CD4-positive, alpha-beta T cell (primary cell): ENCODE measurements around the gene DUSP10. TPM values are rescaled to one million over a fixed set of nuclear protein-coding genes. Genes with fewer than 3 reads are reported as not detected.

Experiments used
- ATAC-seq: fragments of 200-7000 bp; cut with Tn5 transposase; one replicate; pipeline ENCODE4 v1.10.0; 2022; ENCODE audit warnings: mild to moderate bottlenecking; ENCODE audit not compliant: poor library complexity
- CTCF ChIA-PET: fragments of 350-600 bp; sonication (Branson Sonifier 250); formaldehyde crosslinking; loops from one replicate; lab custom pipeline; 2021; ENCODE audit warnings: antibody characterized with exemption, inconsistent platforms; lab: Charles Lee
- POLR2A ChIA-PET: fragments of 350-600 bp; sonication (Branson Sonifier 250); formaldehyde crosslinking; loops from one replicate; lab custom pipeline; 2021; ENCODE audit warnings: antibody characterized with exemption, inconsistent platforms; lab: Charles Lee
- DNase-seq, 14 experiments: peaks; one replicate each; pipeline ENCODE4 v3.0.0-alpha.2; 2013 to 2020; ENCODE audit warnings: mixed read lengths in 2 of 14
- H3K27ac ChIP-seq, 2 donors: one replicate each; pipeline versions ENCODE4 v1.5.1 to v1.7.0; 2013; ENCODE audit warnings: low read length in 2 of 2, low read depth in 1 of 2, mild to moderate bottlenecking in 1 of 2
- H3K27me3 ChIP-seq, 2 experiments: 1 replicate in 1 of 2; 2 replicates in 1 of 2; pipeline versions ENCODE4 v1.6.1 to v1.7.0; 2013; ENCODE audit warnings: low read length in 2 of 2, control low read depth in 1 of 2, mild to moderate bottlenecking in 1 of 2, moderate library complexity in 1 of 2; ENCODE audit not compliant: insufficient read depth in 2 of 2, control insufficient read depth in 1 of 2
- H3K36me3 ChIP-seq: one replicate; pipeline ENCODE4 v1.6.1; 2013; ENCODE audit warnings: low read length, control low read depth; ENCODE audit not compliant: insufficient read depth
- H3K4me1 ChIP-seq: one replicate; pipeline ENCODE4 v1.6.1; 2013; ENCODE audit warnings: low read length, control low read depth; ENCODE audit not compliant: insufficient read depth
- H3K4me3 ChIP-seq: one replicate; pipeline ENCODE4 v1.5.1; 2013; ENCODE audit warnings: mild to moderate bottlenecking, low read length, moderate library complexity
- H3K9me3 ChIP-seq, 2 experiments: 1 replicate in 1 of 2; 2 replicates in 1 of 2; pipeline versions ENCODE4 v1.6.1 to v1.7.0; 2013; ENCODE audit warnings: low read length in 2 of 2, mild to moderate bottlenecking in 2 of 2, control low read depth in 1 of 2, moderate library complexity in 1 of 2; ENCODE audit not compliant: control insufficient read depth in 1 of 2, insufficient read depth in 1 of 2
- H3K27ac Mint-ChIP-seq: one replicate; pipeline ENCODE4 v1.8.0; 2020; ENCODE audit warnings: mixed read lengths
- H3K27me3 Mint-ChIP-seq: one replicate; pipeline ENCODE4 v1.8.0; 2021; ENCODE audit warnings: mixed read lengths
- H3K36me3 Mint-ChIP-seq: one replicate; pipeline ENCODE4 v1.8.0; 2021; ENCODE audit warnings: low read depth, mixed read lengths
- H3K4me1 Mint-ChIP-seq: one replicate; pipeline ENCODE4 v1.8.0; 2021; ENCODE audit warnings: low read depth, mixed read lengths
- H3K4me3 Mint-ChIP-seq: one replicate; pipeline ENCODE4 v1.8.0; 2020; ENCODE audit warnings: mild to moderate bottlenecking, mixed read lengths
- H3K9me3 Mint-ChIP-seq: one replicate; pipeline ENCODE4 v1.8.0; 2020; ENCODE audit warnings: mixed read lengths
- intact Hi-C, 2 experiments: fragments of 100-400 bp; cut with DNase I in 1 of 2; cut with micrococcal nuclease in 1 of 2; formaldehyde crosslinking; loops; one replicate each; pipeline versions ENCODE4 v1.15.1 to v1.9.0; 2023 to 2025; cut with DNase I, micrococcal nuclease
- total RNA-seq, 174 experiments: library from RNA in 2 of 174; stranded (reverse) in 2 of 174; gene quantifications; one replicate each; pipeline ENCODE4 v1.2.3 and lab custom pipeline; 2021 to 2026
- TF ChIP-seq, protein P1 (sequence below): fragments of 200-600 bp; IDR thresholded peaks from one replicate; pipeline ENCODE4 v1.8.0; 2022; ENCODE audit warnings: antibody characterized with exemption, mild to moderate bottlenecking

Gene DUSP10
- total RNA-seq, 2 experiments from 2014 or later = 66.9 to 70.9 TPM

DNA sequence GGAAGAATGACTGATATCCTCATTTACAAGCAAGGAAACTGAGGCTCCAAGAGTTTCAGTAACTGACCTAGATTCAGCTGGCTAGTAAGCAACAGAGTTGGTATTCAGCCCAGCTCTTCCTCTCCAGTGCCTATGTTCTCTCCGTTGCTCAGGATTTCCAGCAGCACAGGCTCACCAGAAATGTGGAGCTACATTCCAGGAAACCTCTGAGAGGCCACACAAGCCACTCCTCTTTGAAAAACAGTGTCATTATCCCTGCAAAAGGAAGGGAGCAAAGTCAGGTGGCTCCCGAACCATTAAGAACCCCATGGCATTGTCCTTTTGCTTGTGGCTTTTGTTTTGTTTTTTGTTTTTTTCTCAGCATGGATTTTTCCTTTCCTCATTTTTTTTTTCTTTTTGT is 40.6 kb upstream of the DUSP10 start:
- Histone ChIP-seq H3K4me1 (peaks cover 65% of the 10 kb centered on the region), H3K36me3 (no peaks in the 10 kb centered on the region), H3K4me3 (no peak overlapping the region), H3K27me3 (no peaks in the 10 kb centered on the region), H3K27ac (no peak overlapping the region), H3K9me3 (no peaks in the 10 kb centered on the region)
- H3K4me3 Mint-ChIP-seq = no peak overlapping the region
- no peak overlapping the region for H3K27ac Mint-ChIP-seq
- DNase-seq (no peak), ATAC-seq (no peak)
- no peaks in the 10 kb centered on the region for H3K27me3 Mint-ChIP-seq
- H3K36me3 Mint-ChIP-seq = no peaks in the 10 kb centered on the region
- CTCF ChIA-PET = interaction anchor here (0.6 kb wide), 1 partner anchor 32 kb away, joined by 3 read pairs; no protein-coding TSS in a partner anchor
- peaks cover 67% of the 10 kb centered on the region for H3K4me1 Mint-ChIP-seq
- H3K9me3 Mint-ChIP-seq = no peaks in the 10 kb centered on the region
- TF ChIP-seq, protein P1, sequence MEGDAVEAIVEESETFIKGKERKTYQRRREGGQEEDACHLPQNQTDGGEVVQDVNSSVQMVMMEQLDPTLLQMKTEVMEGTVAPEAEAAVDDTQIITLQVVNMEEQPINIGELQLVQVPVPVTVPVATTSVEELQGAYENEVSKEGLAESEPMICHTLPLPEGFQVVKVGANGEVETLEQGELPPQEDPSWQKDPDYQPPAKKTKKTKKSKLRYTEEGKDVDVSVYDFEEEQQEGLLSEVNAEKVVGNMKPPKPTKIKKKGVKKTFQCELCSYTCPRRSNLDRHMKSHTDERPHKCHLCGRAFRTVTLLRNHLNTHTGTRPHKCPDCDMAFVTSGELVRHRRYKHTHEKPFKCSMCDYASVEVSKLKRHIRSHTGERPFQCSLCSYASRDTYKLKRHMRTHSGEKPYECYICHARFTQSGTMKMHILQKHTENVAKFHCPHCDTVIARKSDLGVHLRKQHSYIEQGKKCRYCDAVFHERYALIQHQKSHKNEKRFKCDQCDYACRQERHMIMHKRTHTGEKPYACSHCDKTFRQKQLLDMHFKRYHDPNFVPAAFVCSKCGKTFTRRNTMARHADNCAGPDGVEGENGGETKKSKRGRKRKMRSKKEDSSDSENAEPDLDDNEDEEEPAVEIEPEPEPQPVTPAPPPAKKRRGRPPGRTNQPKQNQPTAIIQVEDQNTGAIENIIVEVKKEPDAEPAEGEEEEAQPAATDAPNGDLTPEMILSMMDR = no peak
- intact Hi-C loops = loop anchor here in 1 of 2 experiments (10.0 kb wide), 1 partner anchor 52 kb away; no protein-coding TSS in a partner anchor
- POLR2A ChIA-PET = interaction anchor here (0.8 to 3.5 kb wide), 3 partner anchors 39 to 70 kb away, joined by 3 to 20 read pairs (median 5); partner anchors contain the start of gene DUSP10

DNA sequence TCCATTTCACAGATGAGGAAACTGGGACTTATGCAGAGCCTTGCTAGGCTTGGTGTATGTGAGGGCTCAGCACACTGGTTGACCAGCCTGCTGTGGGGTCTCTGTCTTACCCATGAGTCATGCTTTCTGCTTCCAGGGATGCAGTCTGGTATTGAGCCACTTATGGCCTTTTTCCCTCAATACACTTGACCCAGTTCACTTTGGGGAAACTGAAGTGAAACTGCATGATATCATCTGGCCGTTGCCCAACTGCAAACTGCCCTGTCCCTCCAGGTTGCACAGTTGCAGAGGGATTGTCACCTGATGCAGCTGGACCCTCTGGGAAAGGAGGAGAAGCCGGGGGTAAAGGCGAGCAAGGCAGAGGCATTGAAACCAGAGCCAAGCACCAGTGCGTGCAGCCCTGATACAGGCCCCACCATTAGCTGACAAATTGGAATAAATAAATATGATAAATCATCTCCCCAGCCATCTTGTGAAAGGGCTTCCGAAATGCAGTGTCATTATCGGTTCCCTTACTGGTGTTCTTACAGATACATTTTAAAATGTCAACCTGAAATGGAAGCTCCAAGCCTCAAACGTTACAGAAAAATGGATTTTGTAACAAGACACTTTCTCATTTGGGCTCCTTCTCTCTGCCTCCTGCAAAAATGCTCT is 39.3 kb upstream of the DUSP10 start:
- TF ChIP-seq, protein P1 = no peak
- H3K4me1 ChIP-seq = peaks cover 76% of the 10 kb centered on the region
- peak overlapping the region; percentile 24 for H3K27ac Mint-ChIP-seq
- H3K27ac ChIP-seq = no peak overlapping the region
- ChIA-PET CTCF (no interaction called here), POLR2A (interaction anchor here (3.5 to 7.9 kb wide), 2 partner anchors 39 kb away, joined by 20 to 72 read pairs; partner anchors contain the start of gene DUSP10)
- no peak overlapping the region for H3K4me3 Mint-ChIP-seq
- no peaks in the 10 kb centered on the region for H3K27me3 Mint-ChIP-seq
- no peaks in the 10 kb centered on the region for H3K36me3 ChIP-seq
- ATAC-seq (no peak), DNase-seq (peak in 2 of 14 experiments; percentile 45 to 51)
- no peaks in the 10 kb centered on the region for H3K27me3 ChIP-seq
- H3K4me1 Mint-ChIP-seq = peaks cover 78% of the 10 kb centered on the region
- H3K9me3 Mint-ChIP-seq = no peaks in the 10 kb centered on the region
- no peaks in the 10 kb centered on the region for H3K9me3 ChIP-seq
- intact Hi-C loops = loop anchor here in 1 of 2 experiments (10.0 kb wide), 1 partner anchor 54 kb away; no protein-coding TSS in a partner anchor
- no peaks in the 10 kb centered on the region for H3K36me3 Mint-ChIP-seq
- no peak overlapping the region for H3K4me3 ChIP-seq

DNA sequence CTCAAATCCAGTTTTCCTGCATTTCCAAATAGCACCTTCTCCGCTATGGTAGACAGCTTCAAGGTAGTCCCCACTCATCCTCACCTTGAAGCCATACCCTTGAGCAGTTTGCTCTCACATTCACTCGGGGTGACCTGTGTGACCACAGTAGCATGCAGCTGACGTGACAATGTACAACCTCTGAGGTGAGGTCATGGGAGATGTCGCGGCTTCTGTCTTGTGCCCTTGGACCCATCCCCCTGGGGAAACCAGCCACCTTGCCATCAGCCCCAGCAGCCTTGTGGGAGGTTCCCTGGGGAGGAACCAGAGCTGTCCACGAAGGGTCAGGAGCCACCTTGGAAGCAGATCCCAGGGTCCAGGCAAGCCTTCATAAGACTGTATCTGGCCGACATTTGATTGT is 38.3 kb upstream of the DUSP10 start:
- no peaks in the 10 kb centered on the region for H3K27me3 ChIP-seq
- TF ChIP-seq, protein P1 = no peak
- ChIA-PET POLR2A (interaction anchor here (0.8 to 7.9 kb wide), 2 partner anchors 14 to 38 kb away, joined by 3 to 72 read pairs; partner anchors contain the start of gene DUSP10), CTCF (no interaction called here)
- Mint-ChIP-seq H3K27ac (peak overlapping the region; percentile 88), H3K36me3 (no peaks in the 10 kb centered on the region), H3K4me1 (peaks cover 83% of the 10 kb centered on the region), H3K9me3 (no peaks in the 10 kb centered on the region), H3K4me3 (no peak overlapping the region), H3K27me3 (no peaks in the 10 kb centered on the region)
- no peak overlapping the region for H3K27ac ChIP-seq
- DNase-seq (no peak), ATAC-seq (no peak)
- H3K36me3 ChIP-seq = no peaks in the 10 kb centered on the region
- intact Hi-C loops = loop anchor here in 1 of 2 experiments (10.0 kb wide), 1 partner anchor 55 kb away; no protein-coding TSS in a partner anchor
- H3K4me1 ChIP-seq = peaks cover 76% of the 10 kb centered on the region
- no peak overlapping the region for H3K4me3 ChIP-seq
- H3K9me3 ChIP-seq = no peaks in the 10 kb centered on the region
